ENCODE measurements around the gene GRID2.

The GRID2 gene

DNA sequence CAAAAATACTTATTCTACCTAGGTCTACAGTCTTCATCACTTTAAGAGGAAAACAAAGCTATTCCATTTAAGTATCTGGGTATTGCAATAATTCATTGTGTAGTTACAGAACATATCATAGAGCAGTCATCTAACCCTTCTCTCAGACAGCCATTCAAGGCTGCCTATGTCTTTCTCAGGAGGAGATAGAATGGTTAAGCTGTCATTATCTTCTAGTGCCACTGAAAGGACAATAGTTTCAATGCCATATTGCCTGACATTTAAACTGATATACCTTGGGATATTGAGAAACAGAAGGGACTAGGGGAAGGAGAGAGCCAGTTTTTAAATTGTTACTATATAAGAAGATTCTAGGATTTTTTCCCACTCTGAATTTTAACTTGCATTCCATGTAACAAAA, 527.0 kb downstream of the GRID2 start:
- H3K4me3 ChIP-seq (ENCODE audit: low read length), result no peak overlapping the region
- TF ChIP-seq, protein P1, sequence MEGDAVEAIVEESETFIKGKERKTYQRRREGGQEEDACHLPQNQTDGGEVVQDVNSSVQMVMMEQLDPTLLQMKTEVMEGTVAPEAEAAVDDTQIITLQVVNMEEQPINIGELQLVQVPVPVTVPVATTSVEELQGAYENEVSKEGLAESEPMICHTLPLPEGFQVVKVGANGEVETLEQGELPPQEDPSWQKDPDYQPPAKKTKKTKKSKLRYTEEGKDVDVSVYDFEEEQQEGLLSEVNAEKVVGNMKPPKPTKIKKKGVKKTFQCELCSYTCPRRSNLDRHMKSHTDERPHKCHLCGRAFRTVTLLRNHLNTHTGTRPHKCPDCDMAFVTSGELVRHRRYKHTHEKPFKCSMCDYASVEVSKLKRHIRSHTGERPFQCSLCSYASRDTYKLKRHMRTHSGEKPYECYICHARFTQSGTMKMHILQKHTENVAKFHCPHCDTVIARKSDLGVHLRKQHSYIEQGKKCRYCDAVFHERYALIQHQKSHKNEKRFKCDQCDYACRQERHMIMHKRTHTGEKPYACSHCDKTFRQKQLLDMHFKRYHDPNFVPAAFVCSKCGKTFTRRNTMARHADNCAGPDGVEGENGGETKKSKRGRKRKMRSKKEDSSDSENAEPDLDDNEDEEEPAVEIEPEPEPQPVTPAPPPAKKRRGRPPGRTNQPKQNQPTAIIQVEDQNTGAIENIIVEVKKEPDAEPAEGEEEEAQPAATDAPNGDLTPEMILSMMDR (IDR thresholded peaks at IDR 0.05; ENCODE audit: low read length), result no peak
- TF ChIP-seq EZH2phosphoT487 (IDR thresholded peaks at IDR 0.05; ENCODE audit: low read length) (no peak), EZH2 (optimal IDR thresholded peaks at IDR 0.05; ENCODE audit: low read depth, low read length) (no peak)
- no peak overlapping the region for H2AFZ ChIP-seq (ENCODE audit: low read length)
- no peak overlapping the region for H3K4me2 ChIP-seq (ENCODE audit: low read depth, low read length)
- no peaks in the 10 kb centered on the region for H3F3A ChIP-seq (ENCODE audit: insufficient read depth, low read length)
- H3K9ac ChIP-seq (ENCODE audit: low read length), result no peak overlapping the region
- no peaks in the 10 kb centered on the region for H3K27me3 ChIP-seq (replicated peaks; ENCODE audit: insufficient read depth, low read length)
- no peaks in the 10 kb centered on the region for H3K79me2 ChIP-seq (ENCODE audit: low read length)
- no peaks in the 10 kb centered on the region for H3K9me2 ChIP-seq (replicated peaks; ENCODE audit: insufficient read depth, low read length)
- H3K27ac ChIP-seq (ENCODE audit: low read length), result no peak overlapping the region
- no peaks in the 10 kb centered on the region for H3K9me3 ChIP-seq (replicated peaks; ENCODE audit: insufficient read depth, low read length)
- no peaks in the 10 kb centered on the region for H4K20me1 ChIP-seq (ENCODE audit: insufficient read depth, low read length)
- no peaks in the 10 kb centered on the region for H3K36me3 ChIP-seq (replicated peaks; ENCODE audit: insufficient read depth, low read length)
- no peak for DNase-seq
- H3K4me1 ChIP-seq (ENCODE audit: low read length), result no peaks in the 10 kb centered on the region

DNA sequence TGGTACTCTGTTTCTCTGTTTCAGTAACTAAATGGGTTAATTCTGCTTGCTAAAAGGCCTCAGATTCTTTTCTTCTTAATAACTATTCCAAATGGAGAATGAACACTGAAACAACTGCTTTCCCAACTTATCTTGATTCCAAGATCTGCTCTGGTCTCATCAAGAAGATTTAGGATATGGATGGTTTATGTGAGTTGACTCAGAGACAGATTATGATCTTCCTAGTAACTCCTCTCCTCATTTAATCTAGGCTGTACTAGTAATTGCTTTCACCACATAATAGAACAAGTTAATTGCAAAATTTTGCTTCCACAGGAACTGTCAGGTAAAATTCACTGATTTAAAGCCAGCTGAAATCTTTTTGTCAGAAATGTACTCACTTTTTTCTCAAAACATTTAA, 537.1 kb downstream of the GRID2 start:
- H3K4me3 ChIP-seq (ENCODE audit: low read length), result no peak overlapping the region
- no peaks in the 10 kb centered on the region for H3K9me3 ChIP-seq (replicated peaks; ENCODE audit: insufficient read depth, low read length)
- H3K79me2 ChIP-seq (ENCODE audit: low read length), result no peaks in the 10 kb centered on the region
- no peak for TF ChIP-seq EZH2 (optimal IDR thresholded peaks at IDR 0.05; ENCODE audit: low read depth, low read length)
- TF ChIP-seq EZH2phosphoT487 (IDR thresholded peaks at IDR 0.05; ENCODE audit: low read length), result no peak
- TF ChIP-seq, protein P1 (IDR thresholded peaks at IDR 0.05; ENCODE audit: low read length), result no peak
- no peak for DNase-seq
- H2AFZ ChIP-seq (ENCODE audit: low read length), result no peak overlapping the region
- no peaks in the 10 kb centered on the region for H3K27me3 ChIP-seq (replicated peaks; ENCODE audit: insufficient read depth, low read length)
- no peak overlapping the region for H3K9ac ChIP-seq (ENCODE audit: low read length)
- no peaks in the 10 kb centered on the region for H3K4me1 ChIP-seq (ENCODE audit: low read length)
- H3F3A ChIP-seq (ENCODE audit: insufficient read depth, low read length), result no peaks in the 10 kb centered on the region
- H3K36me3 ChIP-seq (replicated peaks; ENCODE audit: insufficient read depth, low read length), result no peaks in the 10 kb centered on the region
- H3K4me2 ChIP-seq (ENCODE audit: low read depth, low read length), result no peak overlapping the region
- H3K27ac ChIP-seq (ENCODE audit: low read length), result no peak overlapping the region
- no peaks in the 10 kb centered on the region for H3K9me2 ChIP-seq (replicated peaks; ENCODE audit: insufficient read depth, low read length)
- no peaks in the 10 kb centered on the region for H4K20me1 ChIP-seq (ENCODE audit: insufficient read depth, low read length)

DNA sequence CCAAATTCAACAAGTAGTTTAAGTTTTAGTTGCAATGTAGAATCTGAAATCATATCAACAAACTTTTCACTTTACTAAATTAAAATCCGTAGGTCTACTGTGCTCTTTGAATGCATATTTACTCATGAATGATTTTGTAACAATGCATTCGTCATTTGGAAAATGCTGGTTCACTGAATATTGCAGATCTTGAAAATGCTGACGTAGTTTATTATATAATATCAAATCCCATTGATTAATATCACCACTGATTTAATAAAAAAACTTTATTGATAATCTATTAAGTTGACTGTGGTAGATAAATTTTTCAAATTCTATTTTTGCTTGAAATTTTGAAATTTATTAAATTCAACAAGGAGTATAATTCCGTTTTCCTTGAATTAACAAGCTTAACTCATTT, 540.0 kb downstream of the GRID2 start:
- no peaks in the 10 kb centered on the region for H4K20me1 ChIP-seq (ENCODE audit: insufficient read depth, low read length)
- no peaks in the 10 kb centered on the region for H3K36me3 ChIP-seq (replicated peaks; ENCODE audit: insufficient read depth, low read length)
- no peak overlapping the region for H3K9ac ChIP-seq (ENCODE audit: low read length)
- no peaks in the 10 kb centered on the region for H3K79me2 ChIP-seq (ENCODE audit: low read length)
- no peaks in the 10 kb centered on the region for H3F3A ChIP-seq (ENCODE audit: insufficient read depth, low read length)
- no peak for DNase-seq
- no peaks in the 10 kb centered on the region for H3K27me3 ChIP-seq (replicated peaks; ENCODE audit: insufficient read depth, low read length)
- H3K4me2 ChIP-seq (ENCODE audit: low read depth, low read length), result no peak overlapping the region
- TF ChIP-seq EZH2 (optimal IDR thresholded peaks at IDR 0.05; ENCODE audit: low read depth, low read length) (no peak), EZH2phosphoT487 (IDR thresholded peaks at IDR 0.05; ENCODE audit: low read length) (no peak)
- TF ChIP-seq, protein P1 (IDR thresholded peaks at IDR 0.05; ENCODE audit: low read length), result no peak
- H2AFZ ChIP-seq (ENCODE audit: low read length), result no peak overlapping the region
- no peaks in the 10 kb centered on the region for H3K9me2 ChIP-seq (replicated peaks; ENCODE audit: insufficient read depth, low read length)
- H3K27ac ChIP-seq (ENCODE audit: low read length), result no peak overlapping the region
- no peak overlapping the region for H3K4me3 ChIP-seq (ENCODE audit: low read length)
- H3K4me1 ChIP-seq (ENCODE audit: low read length), result no peaks in the 10 kb centered on the region
- no peaks in the 10 kb centered on the region for H3K9me3 ChIP-seq (replicated peaks; ENCODE audit: insufficient read depth, low read length)

Data from MM.1S (cell line).